NCI-H187 treated with DMSO at 0.1 percent for 48 hours (cell line): ENCODE measurements around the gene HDDC3.

Experiments used
- DNase-seq: peaks from one replicate; lab custom pipeline; 2025; lab: John Stamatoyannopoulos, UW

Gene HDDC3

GRCh38 chr15:90953947-90954711, 21.8 kb upstream of the HDDC3 start:
- no peak for DNase-seq

- DNase-seq = no peak
These were observed 20.7 kb upstream of the HDDC3 start for GRCh38 chr15:90952901-90953677.

- no peak for DNase-seq
These were observed 18.3 kb upstream of the HDDC3 start for GRCh38 chr15:90950676-90951075.

- no peak for DNase-seq
These were observed 17.8 kb upstream of the HDDC3 start for GRCh38 chr15:90949979-90950675.

- DNase-seq = no peak
These were observed 16.2 kb upstream of the HDDC3 start for GRCh38 chr15:90948506-90948905.

GRCh38 chr15:90947577-90948357, 15.4 kb upstream of the HDDC3 start:
- DNase-seq = no peak

- DNase-seq = no peak
These were observed 14.7 kb upstream of the HDDC3 start for GRCh38 chr15:90946941-90947576.

GRCh38 chr15:90946538-90946937, 14.2 kb upstream of the HDDC3 start:
- no peak for DNase-seq

GRCh38 chr15:90945091-90945490, 12.7 kb upstream of the HDDC3 start:
- DNase-seq = no peak

- no peak for DNase-seq
These were observed 10.2 kb upstream of the HDDC3 start for GRCh38 chr15:90942354-90943120.

GRCh38 chr15:90941038-90941437, 8.7 kb upstream of the HDDC3 start:
- no peak for DNase-seq

- DNase-seq = no peak
These were observed 7.4 kb upstream of the HDDC3 start for GRCh38 chr15:90939756-90940155.

- DNase-seq = no peak
These were observed 5.9 kb upstream of the HDDC3 start for GRCh38 chr15:90938261-90938660.

- no peak for DNase-seq
These were observed 4.5 kb upstream of the HDDC3 start for GRCh38 chr15:90936823-90937222.

- DNase-seq = peak; percentile 61
These were observed 2.8 kb upstream of the HDDC3 start, which contains the start of gene UNC45A for GRCh38 chr15:90934949-90935751. UNC45A (plus strand) TSS chr15:90935285; CDS start chr15:90935325, 40 bp downstream.

- DNase-seq = peak; percentile 42
These were observed 2.1 kb upstream of the HDDC3 start for GRCh38 chr15:90934256-90934948.

- no peak for DNase-seq
These were observed 952 bp upstream of the HDDC3 start for GRCh38 chr15:90933301-90933700.

GRCh38 chr15:90932660-90932991, 277 bp upstream of the HDDC3 start:
- no peak for DNase-seq

GRCh38 chr15:90931575-90931827, 848 bp downstream of the HDDC3 start:
- DNase-seq = no peak
